ENCODE data around the gene P2RX4.
"Not testable (repeated sequence)": the region's sequence is repeated elsewhere in the genome, so short reads cannot be mapped to it uniquely, and the experiment has no call there.

P2RX4 gene, protein sequence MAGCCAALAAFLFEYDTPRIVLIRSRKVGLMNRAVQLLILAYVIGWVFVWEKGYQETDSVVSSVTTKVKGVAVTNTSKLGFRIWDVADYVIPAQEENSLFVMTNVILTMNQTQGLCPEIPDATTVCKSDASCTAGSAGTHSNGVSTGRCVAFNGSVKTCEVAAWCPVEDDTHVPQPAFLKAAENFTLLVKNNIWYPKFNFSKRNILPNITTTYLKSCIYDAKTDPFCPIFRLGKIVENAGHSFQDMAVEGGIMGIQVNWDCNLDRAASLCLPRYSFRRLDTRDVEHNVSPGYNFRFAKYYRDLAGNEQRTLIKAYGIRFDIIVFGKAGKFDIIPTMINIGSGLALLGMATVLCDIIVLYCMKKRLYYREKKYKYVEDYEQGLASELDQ

GRCh38 chr12:121209624-121210572, at the start of gene P2RX4:
P2RX4 (plus strand) TSS chr12:121210129; CDS start chr12:121210165, 36 bp downstream.
- DNase-seq (ENCODE audit: low read depth in 1 of 2, low spot score in 1 of 2): peak; percentile 70 to 71

DNA sequence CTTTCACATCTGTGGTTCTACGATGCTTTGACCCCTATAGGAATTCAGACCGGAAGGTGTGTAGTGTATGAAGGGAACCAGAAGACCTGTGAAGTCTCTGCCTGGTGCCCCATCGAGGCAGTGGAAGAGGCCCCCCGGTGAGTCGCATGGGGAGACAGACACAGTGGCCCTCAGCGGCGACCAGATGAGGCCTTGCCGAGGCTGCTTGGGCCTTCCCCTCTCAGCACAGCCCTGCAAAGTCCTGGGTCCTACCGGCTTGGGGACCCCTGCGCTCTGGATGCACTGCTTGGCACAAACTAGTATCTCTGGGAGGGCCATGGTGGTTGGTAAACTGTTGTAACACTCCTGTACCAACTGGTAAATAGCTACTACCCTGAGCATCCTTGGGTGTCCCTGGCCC, 47.5 kb upstream of the P2RX4 start:
- no peak for DNase-seq (ENCODE audit: low read depth in 1 of 2, low spot score in 1 of 2)

DNA sequence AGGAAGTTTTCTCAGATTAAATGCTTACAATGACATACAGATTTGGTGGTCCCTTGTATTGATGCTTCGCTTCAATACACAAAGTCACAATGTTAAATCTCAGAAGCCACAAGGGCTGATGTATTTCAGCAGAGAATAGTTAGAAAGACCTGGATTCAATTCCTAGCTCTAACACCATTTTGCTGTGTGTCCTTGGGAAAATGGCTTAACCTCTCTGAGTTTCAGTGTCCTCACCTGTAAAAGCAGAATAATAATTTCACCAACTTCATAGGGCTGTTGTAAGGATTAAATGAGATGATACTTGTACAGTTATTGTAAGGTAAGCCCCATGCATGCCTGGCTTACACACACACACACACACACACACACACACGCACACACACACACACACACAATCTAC, 46.9 kb upstream of the P2RX4 start:
- DNase-seq (ENCODE audit: low read depth in 1 of 2, low spot score in 1 of 2): no peak

DNA sequence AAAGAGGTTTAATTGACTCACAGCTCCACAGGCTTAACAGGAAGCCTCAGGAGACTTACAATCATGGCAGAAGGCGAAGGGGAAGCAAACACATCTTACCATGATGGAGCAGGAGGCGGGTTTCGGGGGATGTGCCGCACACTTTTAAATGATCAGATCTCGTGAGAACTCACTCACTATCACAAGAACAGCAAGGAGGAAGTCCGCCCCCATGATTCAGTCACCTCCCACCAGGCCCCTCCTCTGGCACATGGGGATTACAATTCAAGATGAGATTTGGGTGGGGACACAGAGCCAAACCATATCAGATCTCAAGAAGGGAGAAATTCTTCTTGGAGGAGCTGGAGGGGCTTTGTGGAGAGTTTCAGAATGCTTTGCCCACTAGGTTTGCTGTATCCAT, 45.1 kb upstream of the P2RX4 start:
- not testable (repeated sequence) for DNase-seq (ENCODE audit: low read depth in 1 of 2, low spot score in 1 of 2)

DNA sequence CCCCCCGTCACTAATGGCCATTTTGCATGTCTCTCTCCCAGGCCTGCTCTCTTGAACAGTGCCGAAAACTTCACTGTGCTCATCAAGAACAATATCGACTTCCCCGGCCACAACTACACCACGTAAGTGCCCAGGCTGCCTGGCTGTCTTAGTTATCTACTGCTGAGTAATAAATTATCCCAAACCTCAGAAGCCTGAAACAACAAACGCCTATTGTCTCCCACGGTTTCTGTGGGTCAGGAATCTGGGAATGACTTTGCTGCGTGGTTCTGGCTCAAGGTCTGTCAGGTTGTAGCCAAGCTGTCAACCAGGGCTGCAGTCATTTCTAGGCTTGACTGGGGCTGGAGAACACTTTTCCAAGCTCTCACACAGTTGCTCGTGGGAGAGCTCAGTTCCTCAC, 44.6 kb upstream of the P2RX4 start:
- no peak for DNase-seq (ENCODE audit: low read depth in 1 of 2, low spot score in 1 of 2)

DNA sequence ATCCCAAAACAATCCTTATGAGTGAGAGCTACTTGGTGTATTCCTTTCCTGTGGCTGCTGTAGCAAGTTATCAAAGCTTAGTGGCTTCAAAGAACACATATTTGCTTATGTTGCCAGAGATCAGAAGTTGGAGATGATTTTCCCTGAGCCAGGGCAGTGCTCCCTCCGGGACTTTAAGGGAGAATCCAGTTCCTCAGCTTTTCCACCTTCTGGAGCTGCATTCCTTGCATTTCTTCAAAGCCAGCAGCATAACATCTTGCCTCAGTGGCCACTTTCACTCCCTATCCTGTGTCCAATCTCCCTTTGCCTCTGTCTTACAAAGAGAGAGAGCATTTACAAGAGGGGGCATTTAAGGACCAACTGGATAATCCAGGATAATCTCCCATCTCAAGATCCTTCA, 43.6 kb upstream of the P2RX4 start:
- no peak for DNase-seq (ENCODE audit: low read depth in 1 of 2, low spot score in 1 of 2)

GRCh38 chr12:121167232-121167820, 42.6 kb upstream of the P2RX4 start:
- DNase-seq (ENCODE audit: low read depth in 1 of 2, low spot score in 1 of 2): no peak

- no peak for DNase-seq (ENCODE audit: low read depth in 1 of 2, low spot score in 1 of 2)
Measured at GRCh38 chr12:121167951-121168350, 42.0 kb upstream of the P2RX4 start.

- DNase-seq (ENCODE audit: low read depth in 1 of 2, low spot score in 1 of 2): no peak
Measured at GRCh38 chr12:121170151-121170550, 39.8 kb upstream of the P2RX4 start.

DNA sequence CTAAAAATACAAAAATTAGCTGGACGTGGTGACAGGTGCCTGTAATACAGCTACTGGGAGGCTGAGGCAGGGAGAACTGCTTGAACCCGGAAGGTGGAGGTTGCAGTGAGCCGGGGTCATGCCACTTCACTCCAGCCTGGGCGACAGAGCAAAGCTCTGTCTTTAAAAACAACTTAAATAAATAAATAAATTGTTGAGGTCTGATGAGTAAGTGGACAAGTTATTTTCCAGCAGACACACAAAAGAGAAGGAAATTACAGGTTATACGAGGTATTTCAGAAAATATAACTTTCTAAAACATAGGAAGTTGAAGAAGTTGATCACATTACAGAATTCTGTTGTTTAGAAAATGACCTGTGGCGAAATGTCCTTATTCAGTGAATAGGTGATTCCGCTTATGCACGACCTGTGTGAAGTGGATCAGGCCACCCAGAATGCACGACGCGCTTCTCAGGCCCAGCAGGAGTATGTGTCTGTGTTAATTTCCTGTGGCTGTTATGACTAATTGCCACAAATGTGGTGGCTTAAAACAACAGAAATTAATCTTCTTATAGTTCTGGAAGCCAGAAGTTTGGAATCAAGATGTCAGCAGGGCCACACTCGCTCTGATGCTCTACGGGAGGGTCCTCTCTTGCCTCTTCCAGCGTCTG, 39.2 kb upstream of the P2RX4 start:
- no peak for DNase-seq (ENCODE audit: low read depth in 1 of 2, low spot score in 1 of 2)

DNA sequence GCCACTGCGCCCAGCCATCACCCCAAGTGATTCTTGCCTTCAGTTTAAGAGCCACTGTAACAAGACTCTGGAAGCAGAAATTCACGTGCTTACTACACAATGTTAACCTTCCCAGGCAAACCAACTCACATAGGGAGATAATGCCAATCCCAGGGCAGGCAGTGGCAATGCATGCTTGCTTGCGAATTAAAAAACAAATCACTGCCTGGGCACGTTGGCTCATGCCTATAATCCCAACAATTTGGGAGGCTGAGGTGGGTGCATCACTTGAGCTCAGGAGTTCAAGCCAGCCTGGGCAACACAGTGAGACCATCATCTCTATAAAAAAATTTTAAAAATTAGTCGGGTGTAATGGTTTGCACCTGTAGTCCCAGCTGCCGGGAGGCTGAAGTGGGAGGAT, 37.8 kb upstream of the P2RX4 start:
- no peak for DNase-seq (ENCODE audit: low read depth in 1 of 2, low spot score in 1 of 2)

DNA sequence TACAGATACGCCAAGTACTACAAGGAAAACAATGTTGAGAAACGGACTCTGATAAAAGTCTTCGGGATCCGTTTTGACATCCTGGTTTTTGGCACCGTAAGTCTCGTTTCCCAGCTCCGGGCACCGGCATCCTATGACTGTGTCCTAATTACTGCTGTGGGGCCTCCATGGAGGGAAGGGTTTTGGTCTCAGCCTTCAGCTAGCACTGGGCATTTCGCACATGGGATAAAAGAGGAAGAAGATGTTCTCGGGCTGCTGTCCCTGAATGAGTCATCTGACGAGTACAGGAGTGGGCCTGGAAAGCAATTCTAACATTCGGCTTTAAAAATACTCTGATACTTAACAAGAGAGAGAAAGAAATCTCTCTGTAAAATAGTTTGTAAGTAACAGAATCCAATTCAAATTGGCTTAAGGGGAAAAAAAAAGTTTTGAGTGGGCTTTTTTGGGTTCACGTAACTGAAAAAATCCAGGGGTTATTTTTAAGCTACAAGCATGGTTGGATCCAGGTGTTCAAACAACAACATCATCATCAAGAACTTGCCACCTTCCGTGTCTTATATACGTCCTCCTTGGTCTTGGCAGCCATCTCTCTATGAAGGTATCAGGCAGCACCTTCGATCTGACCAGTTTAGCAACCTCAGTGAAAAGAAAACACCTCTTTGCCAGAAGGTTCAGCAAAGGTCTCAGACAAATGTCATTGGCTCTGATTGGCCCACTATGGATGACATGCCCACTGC, 34.4 kb upstream of the P2RX4 start:
- no peak for DNase-seq (ENCODE audit: low read depth in 1 of 2, low spot score in 1 of 2)

DNA sequence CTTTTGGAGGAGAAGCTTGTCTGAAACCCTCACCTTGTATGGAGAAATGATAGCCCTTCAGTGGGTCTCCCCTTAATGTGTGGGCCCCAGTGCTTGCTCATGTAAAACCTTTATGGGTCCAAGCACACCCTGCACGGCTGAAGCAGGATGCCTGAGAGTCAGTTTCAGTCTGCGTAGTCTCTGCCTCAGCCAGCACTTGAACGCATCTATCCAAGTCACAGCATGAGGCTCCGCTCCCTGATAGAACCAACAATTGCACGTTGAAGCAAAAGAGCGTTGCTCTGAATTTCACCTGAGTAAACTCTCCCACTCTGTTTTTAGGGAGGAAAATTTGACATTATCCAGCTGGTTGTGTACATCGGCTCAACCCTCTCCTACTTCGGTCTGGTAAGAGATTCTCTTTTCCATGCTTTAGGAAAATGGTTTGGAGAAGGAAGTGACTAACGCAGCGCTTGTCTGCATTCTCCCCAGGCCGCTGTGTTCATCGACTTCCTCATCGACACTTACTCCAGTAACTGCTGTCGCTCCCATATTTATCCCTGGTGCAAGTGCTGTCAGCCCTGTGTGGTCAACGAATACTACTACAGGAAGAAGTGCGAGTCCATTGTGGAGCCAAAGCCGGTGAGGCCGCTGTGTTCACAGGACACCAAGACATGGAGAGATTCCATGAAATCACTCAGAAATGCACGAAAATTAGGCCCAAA, 33.0 kb upstream of the P2RX4 start:
- no peak for DNase-seq (ENCODE audit: low read depth in 1 of 2, low spot score in 1 of 2)

DNA sequence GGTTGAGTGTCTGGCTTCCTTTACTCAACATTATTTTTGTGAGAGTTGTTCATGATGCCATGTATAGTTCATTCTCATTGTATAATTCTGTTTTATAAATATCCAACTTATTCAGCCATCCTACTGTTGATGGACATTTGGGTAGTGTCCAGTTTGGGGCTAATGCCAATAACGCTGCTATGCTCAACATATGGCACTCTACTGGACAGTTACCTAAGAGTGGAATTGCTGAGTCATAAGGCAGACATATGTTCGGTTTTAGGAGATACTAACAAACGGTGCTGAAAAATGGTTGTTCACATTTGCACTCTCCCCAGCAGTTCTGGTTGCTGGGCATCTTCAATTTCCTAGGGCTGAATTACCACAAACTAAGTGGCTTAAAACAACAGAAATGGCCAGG, 28.7 kb upstream of the P2RX4 start:
- DNase-seq (ENCODE audit: low read depth in 1 of 2, low spot score in 1 of 2): no peak

DNA sequence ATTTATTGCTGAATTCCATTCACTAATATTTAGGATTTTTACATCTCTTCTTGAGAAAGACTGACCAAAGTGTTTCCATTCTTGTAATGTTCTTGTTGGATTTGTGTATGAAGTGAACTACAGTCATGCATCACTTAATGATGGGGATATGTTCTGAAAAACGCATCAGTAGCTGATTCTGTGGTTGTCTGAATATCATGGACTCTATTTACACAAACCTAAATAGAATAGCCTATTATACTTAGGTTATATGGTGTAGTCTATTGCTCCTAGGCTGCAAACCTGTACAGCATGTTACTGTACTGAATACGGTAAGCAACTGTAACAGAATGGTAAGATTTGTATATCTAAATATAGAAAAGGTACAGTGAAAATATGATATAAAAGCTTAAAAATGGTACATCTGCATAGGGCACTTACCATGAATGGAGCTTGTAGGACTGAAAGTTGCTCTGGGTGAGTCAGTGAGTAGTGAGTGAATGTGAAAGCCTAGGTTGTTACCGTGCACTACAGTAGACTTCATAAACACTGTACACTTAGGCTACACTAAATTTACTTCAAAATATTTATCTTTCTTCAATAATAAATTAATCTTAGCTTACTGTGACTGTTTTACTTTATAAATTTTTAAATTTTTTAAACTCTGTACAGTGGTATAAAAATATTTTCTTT, 27.6 kb upstream of the P2RX4 start:
- DNase-seq (ENCODE audit: low read depth in 1 of 2, low spot score in 1 of 2): peak in 1 of 2 donors; percentile 4

DNA sequence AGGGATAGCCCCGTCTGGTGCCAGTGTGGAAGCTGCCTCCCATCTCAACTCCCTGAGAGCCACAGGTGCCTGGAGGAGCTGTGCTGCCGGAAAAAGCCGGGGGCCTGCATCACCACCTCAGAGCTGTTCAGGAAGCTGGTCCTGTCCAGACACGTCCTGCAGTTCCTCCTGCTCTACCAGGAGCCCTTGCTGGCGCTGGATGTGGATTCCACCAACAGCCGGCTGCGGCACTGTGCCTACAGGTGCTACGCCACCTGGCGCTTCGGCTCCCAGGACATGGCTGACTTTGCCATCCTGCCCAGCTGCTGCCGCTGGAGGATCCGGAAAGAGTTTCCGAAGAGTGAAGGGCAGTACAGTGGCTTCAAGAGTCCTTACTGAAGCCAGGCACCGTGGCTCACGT, 25.5 kb upstream of the P2RX4 start:
- DNase-seq (ENCODE audit: low read depth in 1 of 2, low spot score in 1 of 2): no peak

- DNase-seq (ENCODE audit: low read depth in 1 of 2, low spot score in 1 of 2): no peak
Measured at GRCh38 chr12:121184984-121185889, 24.7 kb upstream of the P2RX4 start.

GRCh38 chr12:121186826-121187225, 23.1 kb upstream of the P2RX4 start:
- DNase-seq (ENCODE audit: low read depth in 1 of 2, low spot score in 1 of 2): no peak

Data from activated CD4-positive, alpha-beta T cell treated with anti-CD3 and anti-CD28 coated beads, Interleukin-2, amount 50 U/mL, for 24 hours (primary cell).